ENCODE results near the gene CCL13. TPM values are rescaled to one million over a fixed set of nuclear protein-coding genes. Genes with fewer than 3 reads are reported as not detected.

CCL13 gene
- total RNA-seq, result not detected in 2 replicates

- FAIRE-seq (no peak), DNase-seq (ENCODE audit: low read depth) (no peak)
- H3K36me3 ChIP-seq (ENCODE audit: control insufficient read depth, insufficient read depth, low read length), result no peaks in the 10 kb centered on the region
- no peak within 1 kb of the TSS for H3K4me3 ChIP-seq (ENCODE audit: low read depth, low read length)
- TF ChIP-seq CTCF (IDR thresholded peaks at IDR 0.05; ENCODE audit: insufficient read depth, low read length, severe bottlenecking), result no peak
- no peaks in the 10 kb centered on the region for H3K27me3 ChIP-seq (ENCODE audit: control insufficient read depth, insufficient read depth, low read length)
Measured at GRCh38 chr17:34356194-34356593, at the start of gene CCL13. Gene CCL13, plus strand, starts transcription at chr17:34356480. Its CDS starts 47 bp downstream, at chr17:34356527.

GRCh38 chr17:34307110-34307509 lies 49.2 kb upstream of the CCL13 start:
- no peak for DNase-seq (ENCODE audit: low read depth)
- FAIRE-seq, result no peak
- H3K4me3 ChIP-seq (ENCODE audit: low read depth, low read length), result no peak overlapping the region
- no peaks in the 10 kb centered on the region for H3K27me3 ChIP-seq (ENCODE audit: control insufficient read depth, insufficient read depth, low read length)
- no peaks in the 10 kb centered on the region for H3K36me3 ChIP-seq (ENCODE audit: control insufficient read depth, insufficient read depth, low read length)
- no peak for TF ChIP-seq CTCF (IDR thresholded peaks at IDR 0.05; ENCODE audit: insufficient read depth, low read length, severe bottlenecking)

GRCh38 chr17:34308371-34308770 lies 47.9 kb upstream of the CCL13 start:
- FAIRE-seq (no peak), DNase-seq (ENCODE audit: low read depth) (no peak)
- Histone ChIP-seq H3K36me3 (ENCODE audit: control insufficient read depth, insufficient read depth, low read length) (no peaks in the 10 kb centered on the region), H3K27me3 (ENCODE audit: control insufficient read depth, insufficient read depth, low read length) (no peaks in the 10 kb centered on the region), H3K4me3 (ENCODE audit: low read depth, low read length) (no peak overlapping the region)
- no peak for TF ChIP-seq CTCF (IDR thresholded peaks at IDR 0.05; ENCODE audit: insufficient read depth, low read length, severe bottlenecking)

GRCh38 chr17:34311291-34311690 lies 45.0 kb upstream of the CCL13 start:
- H3K36me3 ChIP-seq (ENCODE audit: control insufficient read depth, insufficient read depth, low read length), result no peaks in the 10 kb centered on the region
- no peak for DNase-seq (ENCODE audit: low read depth)
- no peak for FAIRE-seq
- no peak overlapping the region for H3K4me3 ChIP-seq (ENCODE audit: low read depth, low read length)
- H3K27me3 ChIP-seq (ENCODE audit: control insufficient read depth, insufficient read depth, low read length), result no peaks in the 10 kb centered on the region
- TF ChIP-seq CTCF (IDR thresholded peaks at IDR 0.05; ENCODE audit: insufficient read depth, low read length, severe bottlenecking), result no peak

GRCh38 chr17:34312080-34312479 lies 44.2 kb upstream of the CCL13 start:
- H3K36me3 ChIP-seq (ENCODE audit: control insufficient read depth, insufficient read depth, low read length), result no peaks in the 10 kb centered on the region
- TF ChIP-seq CTCF (IDR thresholded peaks at IDR 0.05; ENCODE audit: insufficient read depth, low read length, severe bottlenecking), result no peak
- DNase-seq (ENCODE audit: low read depth), result no peak
- no peaks in the 10 kb centered on the region for H3K27me3 ChIP-seq (ENCODE audit: control insufficient read depth, insufficient read depth, low read length)
- no peak for FAIRE-seq
- no peak overlapping the region for H3K4me3 ChIP-seq (ENCODE audit: low read depth, low read length)

GRCh38 chr17:34313164-34313563 lies 43.1 kb upstream of the CCL13 start:
- no peaks in the 10 kb centered on the region for H3K27me3 ChIP-seq (ENCODE audit: control insufficient read depth, insufficient read depth, low read length)
- FAIRE-seq, result no peak
- no peak for TF ChIP-seq CTCF (IDR thresholded peaks at IDR 0.05; ENCODE audit: insufficient read depth, low read length, severe bottlenecking)
- no peaks in the 10 kb centered on the region for H3K36me3 ChIP-seq (ENCODE audit: control insufficient read depth, insufficient read depth, low read length)
- DNase-seq (ENCODE audit: low read depth), result no peak
- no peak overlapping the region for H3K4me3 ChIP-seq (ENCODE audit: low read depth, low read length)
